HEK293 (cell line): ENCODE data around the gene UBR2.

ENCODE experiments used
- GLIS2 ChIP-seq: fragments of 450-650 bp; formaldehyde crosslinking; IDR thresholded peaks from 2 replicates; pipeline ENCODE4 v1.5.1; 2016; ENCODE audit warnings: missing biosample characterization, missing genetic modification characterization
- PRDM10 ChIP-seq: fragments of 450-650 bp; formaldehyde crosslinking; IDR thresholded peaks from 2 replicates; pipeline ENCODE4 v1.5.1; 2016; ENCODE audit warnings: missing biosample characterization, missing genetic modification characterization
- SCRT2 ChIP-seq: fragments of 450-650 bp; formaldehyde crosslinking; IDR thresholded peaks from 2 replicates; pipeline ENCODE4 v1.5.1; 2016; ENCODE audit warnings: missing biosample characterization, missing genetic modification characterization
- ZNF274 ChIP-seq, 2 experiments: fragments of 200-500 bp in 1 of 2; fragments of 450-650 bp in 1 of 2; sonication (Bioruptor generic) in 1 of 2; formaldehyde crosslinking in 1 of 2; IDR thresholded peaks; 2 replicates each; pipeline versions ENCODE4 v1.5.1 to v1.6.1; 2014 to 2016; ENCODE audit warnings: borderline replicate concordance in 1 of 2, inconsistent platforms in 1 of 2, low read length in 1 of 2, missing biosample characterization in 1 of 2, missing genetic modification characterization in 1 of 2
- ZNF311 ChIP-seq: fragments of 450-650 bp; formaldehyde crosslinking; IDR thresholded peaks from 2 replicates; pipeline ENCODE4 v1.5.1; 2017; ENCODE audit warnings: missing biosample characterization, missing genetic modification characterization, borderline replicate concordance
- TF ChIP-seq, protein P1 (sequence below): fragments of 450-650 bp; formaldehyde crosslinking; IDR thresholded peaks from 2 replicates; pipeline ENCODE4 v1.5.1; 2016; ENCODE audit warnings: missing biosample characterization, missing genetic modification characterization
- TF ChIP-seq, protein P2 (sequence below): fragments of 450-650 bp; formaldehyde crosslinking; IDR thresholded peaks from 2 replicates; pipeline ENCODE4 v1.5.1; 2016; ENCODE audit warnings: missing biosample characterization, missing genetic modification characterization

DNA sequence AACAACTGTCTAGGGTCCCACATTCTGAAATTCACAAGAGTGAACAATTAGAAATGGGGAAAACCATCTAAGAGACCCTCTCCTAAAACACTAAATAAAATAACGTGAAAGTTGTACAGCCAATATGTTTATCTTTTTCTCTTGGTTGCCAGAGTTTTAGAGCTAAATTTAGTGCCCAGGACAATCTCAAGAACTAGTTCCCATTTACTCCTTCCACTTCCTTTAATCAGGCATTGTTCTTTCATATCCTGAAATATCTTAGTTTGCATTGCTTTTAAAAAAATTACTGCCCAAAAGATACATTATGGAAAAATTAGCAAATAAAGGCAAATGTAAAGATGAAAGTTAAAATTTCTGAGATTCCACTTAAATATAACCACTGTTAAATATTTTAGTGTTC is 33.1 kb upstream of the UBR2 start:
- TF ChIP-seq, protein P1, sequence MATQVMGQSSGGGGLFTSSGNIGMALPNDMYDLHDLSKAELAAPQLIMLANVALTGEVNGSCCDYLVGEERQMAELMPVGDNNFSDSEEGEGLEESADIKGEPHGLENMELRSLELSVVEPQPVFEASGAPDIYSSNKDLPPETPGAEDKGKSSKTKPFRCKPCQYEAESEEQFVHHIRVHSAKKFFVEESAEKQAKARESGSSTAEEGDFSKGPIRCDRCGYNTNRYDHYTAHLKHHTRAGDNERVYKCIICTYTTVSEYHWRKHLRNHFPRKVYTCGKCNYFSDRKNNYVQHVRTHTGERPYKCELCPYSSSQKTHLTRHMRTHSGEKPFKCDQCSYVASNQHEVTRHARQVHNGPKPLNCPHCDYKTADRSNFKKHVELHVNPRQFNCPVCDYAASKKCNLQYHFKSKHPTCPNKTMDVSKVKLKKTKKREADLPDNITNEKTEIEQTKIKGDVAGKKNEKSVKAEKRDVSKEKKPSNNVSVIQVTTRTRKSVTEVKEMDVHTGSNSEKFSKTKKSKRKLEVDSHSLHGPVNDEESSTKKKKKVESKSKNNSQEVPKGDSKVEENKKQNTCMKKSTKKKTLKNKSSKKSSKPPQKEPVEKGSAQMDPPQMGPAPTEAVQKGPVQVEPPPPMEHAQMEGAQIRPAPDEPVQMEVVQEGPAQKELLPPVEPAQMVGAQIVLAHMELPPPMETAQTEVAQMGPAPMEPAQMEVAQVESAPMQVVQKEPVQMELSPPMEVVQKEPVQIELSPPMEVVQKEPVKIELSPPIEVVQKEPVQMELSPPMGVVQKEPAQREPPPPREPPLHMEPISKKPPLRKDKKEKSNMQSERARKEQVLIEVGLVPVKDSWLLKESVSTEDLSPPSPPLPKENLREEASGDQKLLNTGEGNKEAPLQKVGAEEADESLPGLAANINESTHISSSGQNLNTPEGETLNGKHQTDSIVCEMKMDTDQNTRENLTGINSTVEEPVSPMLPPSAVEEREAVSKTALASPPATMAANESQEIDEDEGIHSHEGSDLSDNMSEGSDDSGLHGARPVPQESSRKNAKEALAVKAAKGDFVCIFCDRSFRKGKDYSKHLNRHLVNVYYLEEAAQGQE (tag by site-specific recombination): no peak
- TF ChIP-seq, protein P2, sequence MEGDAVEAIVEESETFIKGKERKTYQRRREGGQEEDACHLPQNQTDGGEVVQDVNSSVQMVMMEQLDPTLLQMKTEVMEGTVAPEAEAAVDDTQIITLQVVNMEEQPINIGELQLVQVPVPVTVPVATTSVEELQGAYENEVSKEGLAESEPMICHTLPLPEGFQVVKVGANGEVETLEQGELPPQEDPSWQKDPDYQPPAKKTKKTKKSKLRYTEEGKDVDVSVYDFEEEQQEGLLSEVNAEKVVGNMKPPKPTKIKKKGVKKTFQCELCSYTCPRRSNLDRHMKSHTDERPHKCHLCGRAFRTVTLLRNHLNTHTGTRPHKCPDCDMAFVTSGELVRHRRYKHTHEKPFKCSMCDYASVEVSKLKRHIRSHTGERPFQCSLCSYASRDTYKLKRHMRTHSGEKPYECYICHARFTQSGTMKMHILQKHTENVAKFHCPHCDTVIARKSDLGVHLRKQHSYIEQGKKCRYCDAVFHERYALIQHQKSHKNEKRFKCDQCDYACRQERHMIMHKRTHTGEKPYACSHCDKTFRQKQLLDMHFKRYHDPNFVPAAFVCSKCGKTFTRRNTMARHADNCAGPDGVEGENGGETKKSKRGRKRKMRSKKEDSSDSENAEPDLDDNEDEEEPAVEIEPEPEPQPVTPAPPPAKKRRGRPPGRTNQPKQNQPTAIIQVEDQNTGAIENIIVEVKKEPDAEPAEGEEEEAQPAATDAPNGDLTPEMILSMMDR: no peak
- no peak for TF ChIP-seq ZNF311 (tag by site-specific recombination)
- no peak for TF ChIP-seq ZNF274 (IDR thresholded peaks at IDR 0.05; ENCODE audit: low read length)
- TF ChIP-seq ZNF274 (tag by site-specific recombination; IDR thresholded peaks at IDR 0.05; ENCODE audit: borderline replicate concordance): no peak
- TF ChIP-seq GLIS2 (tag by site-specific recombination): no peak
- TF ChIP-seq PRDM10 (tag by site-specific recombination): no peak
- no peak for TF ChIP-seq SCRT2 (tag by site-specific recombination)
